ENCODE results near the gene NFATC3. TPM values are rescaled to one million over a fixed set of nuclear protein-coding genes. Genes with fewer than 3 reads are reported as not detected.

NFATC3 gene
- total RNA-seq, 1 donor, result 52.2 TPM

- no peak for DNase-seq (ENCODE audit: low read depth in 2 of 3, low spot score in 2 of 3)
Measured at GRCh38 chr16:68072038-68072695, 13.0 kb upstream of the NFATC3 start.

DNA sequence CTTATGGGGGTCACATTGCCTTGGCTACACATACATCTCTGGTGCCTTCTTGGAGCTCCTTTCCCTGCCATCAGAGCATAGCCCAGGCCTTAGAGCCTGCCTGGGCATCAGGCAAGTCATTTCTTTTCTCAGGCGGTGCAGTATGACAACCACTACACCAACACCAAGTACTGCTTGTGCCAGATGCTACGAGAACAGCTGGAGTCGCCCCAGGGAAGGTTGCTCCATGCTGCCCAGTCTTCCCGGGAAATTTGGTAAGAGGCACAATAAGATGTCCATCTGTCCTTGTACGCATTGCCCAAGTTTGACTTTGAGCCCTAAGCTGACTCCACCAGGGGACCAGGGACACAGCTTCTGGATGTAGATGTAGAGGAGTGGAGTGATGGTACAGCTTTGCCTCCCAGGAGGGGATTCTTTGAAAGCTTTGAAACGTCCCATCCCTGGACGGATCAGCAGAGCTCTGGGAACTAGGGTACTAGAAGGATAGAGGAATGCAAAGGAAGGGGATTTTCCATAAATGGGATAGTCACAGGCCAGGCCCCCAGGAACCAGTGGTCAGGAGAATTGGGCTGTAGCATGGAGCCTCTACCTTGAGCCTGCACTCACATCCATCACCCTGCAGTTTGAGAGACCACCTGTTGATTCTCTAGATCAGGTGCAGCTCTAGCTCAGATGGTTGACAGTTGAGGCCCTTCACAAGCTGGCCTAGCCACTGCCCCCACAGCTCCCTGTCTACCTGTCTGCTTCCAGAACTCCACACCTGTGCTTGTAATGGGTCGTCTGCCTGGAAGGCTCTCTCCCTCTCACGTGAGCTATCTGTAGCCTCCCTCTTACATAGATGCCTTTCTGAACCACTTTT is 11.0 kb upstream of the NFATC3 start:
- no peak for DNase-seq (ENCODE audit: low read depth in 2 of 3, low spot score in 2 of 3)

DNA sequence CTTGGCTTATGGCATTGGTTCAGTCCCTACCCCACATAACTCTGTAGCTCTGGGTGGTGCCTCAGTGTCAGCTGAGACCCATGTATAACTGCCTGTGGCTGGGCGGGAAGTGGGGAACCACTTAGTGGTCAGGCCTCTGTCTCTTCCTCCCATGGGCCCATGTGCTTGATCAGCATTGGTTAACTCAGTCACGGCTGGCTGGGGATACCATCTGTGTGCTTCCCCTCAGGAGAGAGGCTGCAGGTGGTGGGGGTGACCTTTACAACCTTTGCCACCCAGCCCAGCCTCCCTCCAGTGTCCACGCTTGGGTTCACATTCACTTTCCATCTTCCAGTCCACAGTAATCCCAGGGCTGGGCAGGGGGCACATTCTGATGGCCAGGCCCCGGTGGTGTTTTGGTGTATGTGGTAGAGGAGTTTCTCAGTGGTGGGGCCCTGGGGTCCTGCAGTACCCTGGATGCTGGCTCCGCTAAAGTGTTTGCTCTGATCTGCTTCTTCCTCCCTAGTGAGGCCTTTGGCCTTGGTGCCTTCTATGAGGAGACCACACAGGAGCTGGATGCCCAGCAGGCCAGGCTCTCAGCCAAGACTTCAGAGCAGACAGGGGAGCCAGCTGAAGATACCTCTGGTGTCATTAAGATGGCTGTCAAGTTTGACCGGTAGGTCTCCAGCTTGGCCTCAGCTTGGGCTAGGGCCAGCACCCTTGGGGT is 10.2 kb upstream of the NFATC3 start:
- peak in 2 of 3 donors; percentile 68 to 90 for DNase-seq (ENCODE audit: low read depth in 2 of 3, low spot score in 2 of 3)

DNA sequence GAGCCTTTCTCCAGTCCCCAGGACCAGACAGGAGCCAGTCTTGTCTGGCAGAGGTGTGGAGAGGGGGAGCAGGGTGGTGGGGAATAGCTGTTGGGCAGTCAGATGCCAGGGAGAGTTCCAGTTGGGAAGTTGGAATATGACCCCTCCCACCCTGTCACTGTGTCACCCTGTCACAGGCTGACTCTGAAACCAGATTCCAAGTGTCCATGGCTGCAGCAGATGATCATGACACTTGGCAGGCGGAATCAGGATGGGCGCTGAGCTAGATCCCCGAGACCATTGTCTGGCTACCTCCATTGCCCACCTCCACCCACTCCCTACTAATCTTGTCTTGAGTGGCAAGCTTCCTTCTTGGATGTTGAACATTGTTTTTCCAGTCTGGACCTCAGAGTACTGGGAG is 9.2 kb upstream of the NFATC3 start:
- DNase-seq (ENCODE audit: low read depth in 2 of 3, low spot score in 2 of 3), result no peak

- DNase-seq (ENCODE audit: low read depth in 2 of 3, low spot score in 2 of 3), result no peak
Measured at GRCh38 chr16:68076560-68076959, 8.6 kb upstream of the NFATC3 start.

DNA sequence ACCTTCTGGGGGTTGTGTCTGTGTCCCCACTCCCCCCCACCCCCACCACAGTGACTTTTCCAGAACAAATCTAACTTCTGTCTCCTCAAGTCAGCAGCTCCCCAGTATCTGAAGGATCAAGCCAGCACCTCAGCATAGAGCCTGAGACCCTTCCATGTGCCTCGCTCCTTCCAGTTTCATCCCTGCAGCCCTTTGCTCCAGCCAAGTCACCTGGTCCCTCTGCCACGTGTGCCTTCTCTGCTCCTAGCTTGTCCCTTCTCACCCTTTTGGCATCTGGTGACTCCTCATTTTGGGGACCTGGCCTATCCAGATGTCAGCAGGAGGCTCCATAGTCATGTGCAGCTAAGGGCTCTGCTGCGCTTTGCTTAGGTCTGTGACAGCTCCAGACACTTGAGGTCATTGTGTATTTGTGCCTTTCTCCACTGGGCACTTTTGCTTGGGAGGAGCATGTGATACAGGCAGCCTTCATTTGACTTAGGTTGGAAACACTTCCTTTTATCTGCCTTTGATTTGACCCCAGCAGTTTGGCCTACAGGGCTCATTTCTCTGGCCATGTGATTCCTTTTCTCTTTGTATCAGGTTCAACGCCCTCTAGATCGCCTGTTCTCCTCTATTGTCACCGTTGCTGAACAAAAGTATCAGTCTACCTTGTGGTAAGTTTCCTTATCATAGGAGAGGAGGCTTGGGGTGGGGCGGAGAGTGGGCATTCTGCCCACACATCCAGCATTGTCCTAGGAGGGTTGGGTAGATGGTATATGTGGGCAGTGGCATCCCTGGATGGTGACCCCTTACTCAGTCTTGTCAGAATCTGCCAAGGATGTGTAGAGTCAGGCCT is 7.1 kb upstream of the NFATC3 start:
- DNase-seq (ENCODE audit: low read depth in 2 of 3, low spot score in 2 of 3), result no peak

DNA sequence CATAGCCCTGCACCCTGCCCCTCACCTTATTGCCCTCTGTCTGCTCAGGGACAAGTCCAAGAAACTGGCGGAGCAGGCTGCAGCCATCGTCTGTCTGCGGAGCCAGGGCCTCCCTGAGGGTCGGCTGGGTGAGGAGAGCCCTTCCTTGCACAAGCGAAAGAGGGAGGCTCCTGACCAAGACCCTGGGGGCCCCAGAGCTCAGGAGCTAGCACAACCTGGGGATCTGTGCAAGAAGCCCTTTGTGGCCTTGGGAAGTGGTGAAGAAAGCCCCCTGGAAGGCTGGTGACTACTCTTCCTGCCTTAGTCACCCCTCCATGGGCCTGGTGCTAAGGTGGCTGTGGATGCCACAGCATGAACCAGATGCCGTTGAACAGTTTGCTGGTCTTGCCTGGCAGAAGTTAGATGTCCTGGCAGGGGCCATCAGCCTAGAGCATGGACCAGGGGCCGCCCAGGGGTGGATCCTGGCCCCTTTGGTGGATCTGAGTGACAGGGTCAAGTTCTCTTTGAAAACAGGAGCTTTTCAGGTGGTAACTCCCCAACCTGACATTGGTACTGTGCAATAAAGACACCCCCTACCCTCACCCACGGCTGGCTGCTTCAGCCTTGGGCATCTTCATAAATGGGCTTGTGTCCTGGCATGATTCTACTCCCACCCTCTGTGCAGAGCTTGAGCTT is 6.3 kb upstream of the NFATC3 start:
- DNase-seq (ENCODE audit: low read depth in 2 of 3, low spot score in 2 of 3), result no peak

DNA sequence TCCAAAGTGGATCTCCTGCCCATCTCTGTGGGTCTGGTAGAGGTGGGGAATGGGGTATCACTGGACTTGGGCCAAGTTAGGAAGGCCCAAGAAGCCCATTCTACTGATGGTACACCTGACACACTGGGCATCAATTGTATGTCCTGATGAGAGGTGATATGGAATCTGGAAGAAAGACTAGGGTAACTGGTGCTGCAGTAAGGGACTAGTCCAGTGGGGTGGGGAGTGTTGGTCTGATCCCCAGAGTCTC is 5.9 kb upstream of the NFATC3 start:
- no peak for DNase-seq (ENCODE audit: low read depth in 2 of 3, low spot score in 2 of 3)

DNA sequence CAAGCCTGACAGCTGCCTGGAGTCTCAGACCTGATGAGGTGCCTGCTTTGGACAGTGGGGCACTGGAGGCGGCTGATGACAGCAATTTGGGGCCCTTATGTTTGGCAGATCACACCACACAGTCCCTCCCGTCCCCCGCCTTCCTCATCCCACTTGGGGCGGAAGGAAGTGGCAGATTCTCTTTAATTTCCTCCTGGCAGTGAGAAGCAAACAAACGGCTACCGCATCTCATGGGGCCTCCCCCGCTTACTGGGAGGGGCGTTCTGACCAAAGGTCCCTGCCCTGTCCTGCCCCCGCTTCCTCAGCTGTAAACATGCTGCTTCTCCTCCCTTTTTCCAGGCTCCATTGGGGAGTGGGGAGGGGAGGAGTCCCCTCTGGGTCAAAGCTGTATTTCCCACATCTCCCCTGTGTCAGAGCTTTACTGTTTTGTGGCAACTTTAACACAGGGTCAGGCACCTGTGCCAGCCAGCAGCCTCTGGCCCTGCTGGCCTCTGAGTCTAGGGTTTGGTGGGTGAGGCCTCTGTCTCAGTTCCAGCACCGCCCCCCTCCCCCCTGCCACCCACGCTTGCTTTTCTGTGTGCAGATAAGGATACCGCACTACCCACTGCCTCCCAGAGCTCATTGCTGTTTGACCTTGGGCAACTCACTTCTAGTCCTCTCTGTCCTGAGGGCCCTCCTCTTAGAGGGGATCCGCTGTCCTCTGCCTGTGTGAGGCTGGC is 5.4 kb upstream of the NFATC3 start:
- peak in 2 of 3 donors; percentile 64 to 77 for DNase-seq (ENCODE audit: low read depth in 2 of 3, low spot score in 2 of 3)

- no peak for DNase-seq (ENCODE audit: low read depth in 2 of 3, low spot score in 2 of 3)
Measured at GRCh38 chr16:68081861-68082628, 3.1 kb upstream of the NFATC3 start.

- DNase-seq (ENCODE audit: low read depth in 2 of 3, low spot score in 2 of 3), result no peak
Measured at GRCh38 chr16:68082629-68083238, 2.4 kb upstream of the NFATC3 start.

GRCh38 chr16:68083239-68083781 is 1.9 kb upstream of the NFATC3 start:
- DNase-seq (ENCODE audit: low read depth in 2 of 3, low spot score in 2 of 3), result no peak

DNA sequence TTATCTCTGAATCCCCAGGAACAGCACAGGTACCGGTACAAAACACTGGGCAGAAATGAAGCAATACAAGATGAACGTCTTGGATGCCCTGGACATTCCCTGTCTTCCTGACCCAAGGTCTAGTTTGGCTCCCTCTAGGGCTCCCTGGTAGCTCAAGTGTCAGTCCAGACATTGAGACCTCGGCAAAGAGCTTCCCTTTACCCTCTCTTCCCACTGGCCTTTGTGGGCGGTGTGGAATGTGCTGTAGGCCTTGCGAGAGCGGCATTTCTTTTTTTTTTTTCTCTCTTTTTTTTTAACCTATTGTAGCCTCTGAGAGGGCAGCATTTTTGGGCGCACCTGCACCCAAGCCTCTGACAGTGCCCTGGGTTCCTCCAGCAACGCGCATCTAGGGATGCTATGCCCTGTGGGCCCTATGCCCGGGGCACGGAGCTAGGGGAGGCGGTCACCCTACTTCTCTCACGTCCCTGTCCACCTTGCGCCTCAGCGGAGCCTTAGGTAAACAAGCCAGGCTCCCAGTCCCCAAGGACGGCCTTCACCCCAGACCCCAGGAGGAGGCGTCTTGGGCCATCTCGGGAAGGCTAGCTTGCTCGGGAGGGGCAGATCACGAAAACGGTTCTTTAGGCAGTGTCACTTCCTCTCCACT is 1.2 kb upstream of the NFATC3 start:
- no peak for DNase-seq (ENCODE audit: low read depth in 2 of 3, low spot score in 2 of 3)

DNA sequence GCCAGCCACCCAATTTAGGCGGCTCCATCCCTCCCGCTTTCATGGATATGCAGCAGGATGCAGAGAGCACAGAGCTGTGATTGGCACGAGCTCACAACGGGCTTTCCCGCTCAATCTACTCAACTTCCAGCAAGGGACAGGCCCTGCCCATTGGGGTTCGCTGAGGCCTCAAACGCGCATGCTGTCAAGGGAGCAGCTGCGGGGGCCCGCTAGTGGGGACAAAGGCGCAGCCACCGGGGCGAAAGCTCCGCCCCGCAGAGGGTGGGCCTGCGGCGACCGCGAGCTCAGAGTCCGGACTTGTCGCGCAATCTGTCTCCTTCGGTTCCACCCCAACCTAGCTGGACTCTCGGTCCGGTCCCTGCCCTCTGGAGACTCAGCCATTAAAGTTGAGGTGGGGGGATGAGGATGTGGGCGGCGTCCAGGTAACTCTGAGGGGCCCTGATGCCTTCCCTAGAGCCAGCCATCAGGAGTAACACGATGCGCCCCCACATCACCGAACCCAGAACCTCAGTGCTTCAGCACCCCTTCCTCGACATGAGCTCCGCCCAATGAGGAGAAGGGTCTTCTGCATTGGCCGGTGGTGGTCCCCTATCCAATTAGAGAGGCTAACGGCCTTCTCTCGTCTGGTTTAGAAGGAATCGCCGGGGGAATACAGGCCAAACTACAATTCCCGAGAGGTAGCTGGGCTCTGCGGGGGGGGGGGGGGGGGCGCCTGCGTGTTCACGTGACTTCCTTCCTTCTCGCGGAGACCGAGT is 489 bp upstream of the NFATC3 start:
- peak; percentile 74 to 93 (median 91) for DNase-seq (ENCODE audit: low read depth in 2 of 3, low spot score in 2 of 3)

GRCh38 chr16:68086336-68086841 is 1.2 kb downstream of the NFATC3 start:
- DNase-seq (ENCODE audit: low read depth in 2 of 3, low spot score in 2 of 3), result no peak

GRCh38 chr16:68086860-68087268 is 1.7 kb downstream of the NFATC3 start:
- DNase-seq (ENCODE audit: low read depth in 2 of 3, low spot score in 2 of 3), result no peak

DNA sequence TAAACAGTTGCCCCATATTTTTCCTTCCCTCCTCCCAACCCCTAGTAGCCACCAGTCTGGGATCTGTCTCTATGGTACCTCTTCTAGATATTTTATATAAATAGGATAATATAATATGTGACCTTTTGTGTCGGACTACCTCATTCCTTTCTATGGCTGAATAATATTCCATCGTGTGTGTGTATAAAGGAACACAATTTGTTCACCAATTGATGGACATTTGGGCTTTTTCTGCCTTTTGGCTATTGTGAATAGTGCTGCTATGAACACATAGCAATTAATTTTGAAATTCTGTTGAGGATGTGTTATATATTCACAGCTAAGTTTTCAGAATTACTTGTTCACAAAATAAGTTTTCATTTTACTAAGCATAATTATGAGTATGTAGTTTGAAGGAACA is 2.5 kb downstream of the NFATC3 start:
- no peak for DNase-seq (ENCODE audit: low read depth in 2 of 3, low spot score in 2 of 3)

Measured in hematopoietic multipotent progenitor cell (in vitro differentiated cells).